Activated CD4-positive, alpha-beta T cell treated with anti-CD3 and anti-CD28 coated beads, Interleukin-2, Interleukin-6, amounts not matched to agents 100 ng/mL and 50 ng/mL, durations not matched to agents 16 hours and 8 hours (primary cell): Measurements from ENCODE around the gene OR2T35.

ENCODE experiments used
- DNase-seq: peaks from one replicate; pipeline ENCODE4 v3.0.0-alpha.2; 2020

The OR2T35 gene

DNA sequence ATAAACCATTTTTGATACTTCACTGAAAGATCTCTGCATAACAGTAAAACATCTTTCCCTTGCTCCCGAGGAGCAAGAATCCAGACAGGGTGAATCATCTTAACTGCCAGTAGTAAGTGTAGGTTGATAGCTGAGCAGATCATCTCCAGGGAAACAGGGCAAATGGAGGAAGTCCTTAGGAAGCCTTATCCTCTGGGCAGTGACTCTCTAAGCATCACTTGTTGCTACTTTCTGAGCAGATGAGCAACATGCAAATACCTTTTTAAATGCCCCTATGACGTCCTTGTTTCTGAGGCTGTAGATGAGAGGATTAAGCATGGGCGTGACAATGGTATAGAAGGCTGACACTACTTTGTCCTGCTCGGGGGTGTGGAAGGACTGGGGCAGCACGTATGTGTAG is 19.1 kb downstream of the OR2T35 start:
- no peak for DNase-seq

DNA sequence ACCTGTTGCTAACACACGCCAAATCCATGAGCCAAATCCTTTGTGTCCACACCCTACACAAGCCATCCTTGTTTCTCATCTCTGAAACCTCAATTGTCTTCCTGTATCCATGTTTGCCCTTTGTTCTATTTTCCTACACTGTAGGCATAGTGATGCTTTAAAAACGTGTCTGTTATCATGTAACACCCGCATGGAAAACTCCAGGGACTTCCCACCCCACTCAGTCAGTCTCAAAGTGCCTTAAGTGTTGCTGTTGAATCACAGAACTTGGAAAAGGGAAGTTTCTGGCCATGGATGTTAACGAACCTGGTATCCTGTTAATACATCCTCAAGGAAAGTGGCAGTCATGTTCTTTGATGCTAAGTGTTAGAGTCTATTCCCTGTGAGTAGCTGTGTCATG is 19.9 kb downstream of the OR2T35 start:
- DNase-seq, result no peak

DNA sequence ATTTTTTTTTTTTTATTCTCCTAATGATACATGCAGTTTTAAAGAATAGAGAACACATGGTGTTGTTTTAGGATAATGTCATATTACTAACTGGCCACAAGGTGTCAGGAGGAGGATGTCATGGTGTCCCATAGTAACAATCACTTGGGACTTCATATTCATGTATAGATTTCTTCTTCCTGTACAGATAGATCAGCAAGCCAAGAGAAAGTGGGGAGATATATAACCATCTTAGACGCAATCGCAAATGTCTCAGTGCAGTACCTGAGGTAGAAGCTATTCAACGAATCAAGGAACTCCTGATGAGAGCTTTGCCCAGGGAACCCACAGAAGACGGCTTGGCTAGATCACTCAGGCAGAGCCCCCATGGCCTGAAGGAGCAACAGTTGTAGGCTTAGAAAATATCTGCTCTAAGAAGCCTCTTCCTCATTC is 22.5 kb downstream of the OR2T35 start:
- DNase-seq, result peak; percentile 37

DNA sequence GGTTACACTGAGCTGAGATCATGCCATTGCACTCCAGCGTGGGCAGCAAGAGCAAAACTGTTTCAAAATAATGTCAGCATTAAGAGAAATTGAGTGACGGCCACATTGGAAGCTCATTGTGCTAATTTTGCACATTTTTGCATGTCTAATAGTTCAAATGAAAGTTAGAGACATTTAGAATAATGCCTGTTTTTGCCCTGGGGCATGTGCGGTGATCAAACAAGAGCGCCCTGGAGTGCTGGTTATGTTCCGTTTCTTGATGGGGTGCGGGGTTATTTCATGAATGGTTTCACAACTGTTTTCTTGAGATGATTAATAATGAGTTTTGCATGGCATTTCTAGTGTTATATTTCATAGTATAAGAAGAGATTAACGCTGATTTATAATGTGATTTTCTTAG is 23.3 kb downstream of the OR2T35 start:
- no peak for DNase-seq

DNA sequence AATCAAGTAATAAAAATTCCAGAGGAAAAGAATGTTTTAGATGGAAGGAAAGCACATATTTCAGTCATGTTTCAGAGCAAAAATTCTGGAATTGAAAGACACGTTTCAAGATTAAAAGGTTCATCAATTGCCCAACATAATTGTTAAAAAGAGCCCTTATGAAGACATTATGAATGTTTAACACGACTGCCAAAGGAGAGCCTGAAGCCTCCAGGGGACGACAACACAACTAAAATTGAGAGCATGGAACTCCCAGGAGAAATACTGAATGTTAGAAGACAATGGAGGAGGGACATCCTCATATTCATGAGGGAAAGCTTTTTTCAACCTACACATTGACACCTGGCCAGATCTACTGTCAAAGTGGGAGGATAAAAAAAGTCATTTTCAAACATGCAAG is 26.2 kb downstream of the OR2T35 start:
- peak; percentile 41 for DNase-seq

DNA sequence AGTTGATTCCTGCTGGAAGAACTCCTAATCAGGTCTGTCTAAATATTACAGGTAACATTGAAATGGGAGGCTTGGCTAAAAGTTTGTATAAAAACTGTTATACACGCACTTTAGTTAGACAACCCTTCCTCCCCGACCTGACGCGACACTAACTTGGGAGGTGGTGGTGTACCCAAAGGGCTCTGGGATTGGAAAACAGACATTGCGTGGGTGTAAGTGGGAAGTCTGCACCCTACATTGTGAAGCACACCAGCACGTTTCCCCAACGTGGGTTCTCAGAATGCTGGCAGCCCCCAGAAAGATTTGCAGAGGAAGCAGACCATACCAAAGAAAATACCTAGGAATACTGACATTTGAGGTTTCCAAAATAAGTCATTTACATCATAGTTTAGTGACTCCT is 27.0 kb downstream of the OR2T35 start:
- DNase-seq, result no peak

DNA sequence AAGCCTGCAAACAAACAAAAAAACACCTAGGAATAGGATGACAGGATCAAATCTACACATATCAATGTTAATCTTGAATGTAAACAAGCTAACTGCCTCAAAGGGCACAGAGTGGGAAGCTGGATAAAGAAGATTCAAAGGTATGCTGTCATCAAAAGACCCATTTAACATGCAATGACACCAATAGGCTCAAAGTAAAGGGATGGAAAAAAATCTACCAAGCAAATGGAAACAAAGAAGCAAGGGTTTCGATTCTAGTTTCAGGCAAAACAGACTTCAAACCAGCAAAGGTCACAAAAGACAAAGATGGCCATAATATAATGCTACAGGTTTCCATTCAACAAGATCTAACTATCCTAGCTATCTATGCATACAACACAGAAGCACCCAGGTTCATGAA is 31.3 kb downstream of the OR2T35 start:
- no peak for DNase-seq

DNA sequence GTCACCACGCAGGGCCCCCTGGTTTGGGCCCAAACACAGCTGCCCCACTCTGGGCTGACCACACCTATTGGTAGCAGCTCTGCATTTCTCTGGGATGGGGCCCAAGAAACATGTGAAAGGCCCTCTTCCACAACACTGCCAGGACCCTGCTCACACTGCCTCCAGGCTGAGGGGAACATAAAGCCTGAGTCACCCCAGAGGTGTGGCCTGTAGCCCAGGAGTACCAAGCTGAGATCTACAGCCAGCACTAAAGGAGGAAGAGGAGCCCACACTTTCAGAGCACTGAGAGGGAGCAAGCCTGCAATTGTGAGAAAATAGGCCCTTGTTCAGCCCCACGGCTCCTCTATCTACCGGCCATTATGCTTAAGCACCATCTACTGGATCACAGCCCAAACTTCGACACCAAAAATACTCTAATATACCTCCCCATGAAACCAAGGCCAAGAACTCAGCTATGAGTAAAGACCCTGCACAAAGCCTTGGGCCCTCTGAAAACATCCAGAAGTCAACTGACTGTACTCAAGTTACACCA is 33.1 kb downstream of the OR2T35 start:
- DNase-seq, result no peak

DNA sequence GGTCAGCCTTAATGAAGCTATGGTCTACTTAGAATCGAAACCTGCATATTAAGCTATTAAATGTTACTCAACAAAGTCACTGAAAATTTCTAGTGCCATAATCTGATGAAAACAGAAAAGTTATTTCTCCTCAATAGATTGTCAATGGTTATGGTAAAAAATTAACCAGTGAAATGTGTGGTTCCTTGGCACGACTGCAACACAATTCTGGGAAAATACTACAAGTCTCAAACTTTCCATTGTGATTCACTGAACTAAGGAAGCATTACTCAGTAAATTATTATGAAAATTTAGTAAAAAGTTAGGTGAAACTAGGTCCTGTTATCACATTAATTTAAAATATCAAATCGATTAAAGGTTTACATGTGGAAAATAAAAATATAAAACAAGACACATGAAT is 34.8 kb downstream of the OR2T35 start:
- no peak for DNase-seq

DNA sequence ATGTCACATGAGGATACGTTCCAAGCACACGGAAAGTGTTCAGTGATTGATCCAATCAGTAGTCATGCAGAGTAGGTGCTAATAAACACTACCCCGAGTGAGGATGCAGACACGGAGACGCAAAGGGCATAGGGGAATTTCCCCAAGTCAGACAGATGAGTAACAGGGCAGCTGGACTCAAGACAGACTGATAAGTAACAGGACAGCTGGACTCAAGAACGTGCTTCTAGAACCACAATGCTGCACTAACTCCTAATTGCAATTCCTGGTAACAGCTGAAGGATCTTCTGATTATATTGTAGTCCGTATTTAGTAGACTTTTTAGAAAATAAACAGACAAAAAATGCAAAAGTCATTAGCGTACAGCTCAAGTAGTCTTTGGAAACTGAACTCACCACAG is 45.7 kb downstream of the OR2T35 start:
- DNase-seq, result no peak

DNA sequence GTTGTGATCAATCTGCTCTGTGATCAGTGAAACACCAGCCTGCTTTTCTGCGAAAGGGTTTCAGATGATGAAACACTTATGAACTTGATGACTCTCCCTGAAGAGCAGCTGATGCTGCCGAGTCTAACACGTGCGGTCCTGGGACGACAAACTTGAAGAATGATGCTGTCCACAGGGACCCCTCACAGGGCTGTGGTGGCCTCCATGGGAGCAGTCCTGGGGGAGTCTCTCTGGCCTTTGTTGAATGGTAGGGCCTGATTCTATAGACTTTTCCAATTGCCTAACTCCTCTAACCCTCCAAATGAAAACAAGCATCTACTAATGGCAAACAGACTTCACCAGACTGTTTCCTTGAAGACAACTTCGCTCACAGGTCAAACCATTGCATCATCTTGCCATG is 47.5 kb downstream of the OR2T35 start, which contains the start of gene OR2T10:
Gene OR2T10, minus strand, starts transcription at position 112 of the 400 bp plus-strand sequence. CDS start 3,932 bp downstream, outside the sequence.
- DNase-seq, result no peak

DNA sequence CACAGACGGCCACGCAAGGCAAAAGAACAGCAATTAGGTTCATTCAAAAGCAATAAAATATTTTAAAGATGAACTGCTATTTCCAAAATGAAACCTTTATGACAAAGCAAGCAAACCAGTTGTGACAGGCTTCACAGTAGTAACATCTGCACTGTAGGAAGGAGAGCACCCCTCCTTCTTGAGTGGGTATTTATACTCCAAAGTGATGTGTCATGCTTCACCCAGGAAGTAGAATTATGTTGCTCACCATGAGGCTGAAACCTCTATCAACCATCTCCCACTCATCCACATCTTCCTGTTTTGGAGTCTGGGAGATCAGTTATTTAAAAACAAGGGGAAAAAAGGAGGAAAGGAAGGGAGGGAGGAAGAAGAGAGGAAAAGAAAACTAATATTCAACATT is 48.5 kb downstream of the OR2T35 start:
- DNase-seq, result no peak

DNA sequence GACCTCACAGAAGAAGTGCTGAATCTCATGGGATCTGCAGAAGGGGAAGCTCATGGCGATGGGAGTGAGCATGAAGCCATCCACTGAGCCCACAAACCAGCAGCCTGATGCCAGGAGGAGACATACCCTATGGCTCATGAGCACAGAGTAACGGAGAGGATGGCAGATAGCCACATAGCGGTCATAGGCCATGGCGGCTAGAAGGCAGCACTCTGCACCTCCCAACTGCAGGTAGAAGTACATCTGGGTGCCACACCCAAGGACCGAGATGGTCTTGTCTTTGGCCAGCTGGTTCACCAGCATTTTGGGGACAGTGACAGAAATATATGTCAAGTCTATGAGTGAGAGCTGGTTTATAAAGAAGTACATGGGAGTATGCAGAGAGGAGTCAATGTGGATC is 51.9 kb downstream of the OR2T35 start:
- DNase-seq, result no peak

DNA sequence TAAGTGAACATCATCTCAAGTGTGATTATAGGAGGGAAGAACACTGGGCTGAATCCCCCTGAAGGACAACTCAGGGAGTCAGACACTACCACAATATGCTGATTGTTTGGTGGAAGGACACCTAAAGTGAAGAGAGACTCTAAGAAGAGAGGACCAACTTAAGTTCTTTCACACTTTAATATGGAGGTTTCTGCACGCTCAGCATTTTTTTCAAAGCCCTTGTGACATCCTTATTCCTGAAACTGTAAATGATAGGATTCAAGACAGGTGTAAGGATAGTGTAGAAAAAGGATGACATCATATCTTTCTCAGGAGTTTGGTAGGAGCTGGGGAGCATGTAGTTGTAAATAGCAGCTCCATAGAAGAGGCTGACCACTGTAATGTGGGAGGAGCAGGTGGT is 52.4 kb downstream of the OR2T35 start:
- no peak for DNase-seq

DNA sequence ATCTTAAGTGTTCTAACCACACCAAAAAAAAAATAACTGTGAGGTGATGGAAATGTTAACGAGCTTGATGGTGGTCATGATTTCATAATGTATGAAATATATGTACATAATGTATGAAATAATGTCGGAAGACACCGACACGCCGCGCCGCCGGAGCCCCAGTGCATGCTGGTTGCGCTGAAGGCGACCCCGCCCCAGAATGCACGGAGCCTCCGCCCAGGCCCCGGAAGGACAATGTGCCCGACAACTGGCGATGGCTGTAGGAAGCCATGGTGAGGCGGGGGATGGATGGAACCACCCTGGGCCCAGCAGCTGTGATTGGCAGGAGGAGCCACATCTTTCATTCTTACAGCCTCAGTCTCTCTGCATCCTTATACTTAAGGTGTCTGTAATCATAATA is 55.0 kb downstream of the OR2T35 start:
- no peak for DNase-seq

DNA sequence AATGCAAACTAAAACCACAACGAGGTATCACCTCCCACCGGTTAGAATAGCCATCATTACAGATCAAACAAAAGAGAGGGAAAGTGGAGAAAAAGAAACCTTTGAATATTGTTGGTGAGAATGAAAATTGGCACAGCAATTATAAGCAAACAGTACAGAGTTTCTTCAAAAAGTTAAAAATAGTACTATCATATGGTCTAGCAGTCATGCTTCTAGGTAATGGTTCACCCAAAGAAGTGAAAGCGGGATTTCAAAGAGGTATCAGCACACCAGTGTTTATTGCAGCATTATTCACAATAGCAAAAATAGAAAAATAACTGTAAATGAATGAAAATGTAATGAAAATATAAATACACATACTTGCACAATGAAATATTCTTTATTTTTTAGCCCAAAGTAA is 55.7 kb downstream of the OR2T35 start:
- no peak for DNase-seq
